Lower lobe of right lung (tissue), 2 donors: ENCODE results near the gene MYO1E. TPM values are rescaled to one million over a fixed set of nuclear protein-coding genes. Genes with fewer than 3 reads are reported as not detected.

ENCODE experiments used
- ATAC-seq, 2 donors: fragments of 200-7000 bp; cut with Tn5 transposase; one replicate each; pipeline ENCODE4 v1.9.1; 2020 to 2022; ENCODE audit warnings: mild to moderate bottlenecking in 2 of 2, moderate library complexity in 2 of 2
- DNase-seq: peaks from one replicate; pipeline ENCODE4 v3.0.0-alpha.2; 2020
- H3K27ac ChIP-seq: fragments of 200-600 bp; one replicate; pipeline ENCODE4 v1.8.0; 2022
- H3K27me3 ChIP-seq: fragments of 200-600 bp; one replicate; pipeline ENCODE4 v1.8.0; 2022; ENCODE audit warnings: low read depth
- H3K36me3 ChIP-seq: fragments of 200-600 bp; one replicate; pipeline ENCODE4 v1.8.0; 2022; ENCODE audit warnings: mild to moderate bottlenecking
- H3K4me1 ChIP-seq: fragments of 200-600 bp; one replicate; pipeline ENCODE4 v1.8.0; 2022
- H3K4me3 ChIP-seq: fragments of 200-600 bp; one replicate; pipeline ENCODE4 v1.8.0; 2022; ENCODE audit warnings: mild to moderate bottlenecking
- H3K9me3 ChIP-seq: fragments of 200-600 bp; one replicate; pipeline ENCODE4 v1.8.0; 2022
- CTCF ChIP-seq: fragments of 200-600 bp; IDR thresholded peaks from one replicate; pipeline ENCODE4 v1.8.0; 2022; ENCODE audit warnings: antibody characterized with exemption, mild to moderate bottlenecking
- intact Hi-C: fragments of 100-400 bp; cut with DNase I; formaldehyde crosslinking; loops from one replicate; pipeline ENCODE4 v1.11.0; 2022
- total RNA-seq: library from RNA; stranded (reverse); fragmentation: NEBNext Ultra II Directional; extraction: Animal tissue kit (Norgen Biotek cat#: 25700); gene quantifications from one replicate; pipeline ENCODE4 v1.2.1, GENCODE V29; 2021
- donor health status: DM: no; HTN: yes; CAD: no; lungs with severe emphysema.

Gene MYO1E
- total RNA-seq, 1 donor from 2014 or later, result 59.4 TPM

GRCh38 chr15:59329570-59330350 lies 42.9 kb downstream of the MYO1E start:
- DNase-seq, result no peak

GRCh38 chr15:59329091-59329490 lies 43.6 kb downstream of the MYO1E start:
- Histone ChIP-seq H3K4me1 (peaks cover 28% of the 10 kb centered on the region), H3K9me3 (no peaks in the 10 kb centered on the region), H3K4me3 (no peak overlapping the region), H3K36me3 (no peaks in the 10 kb centered on the region), H3K27ac (no peak overlapping the region), H3K27me3 (no peaks in the 10 kb centered on the region)
- intact Hi-C loops, result no loop called here
- DNase-seq (no peak), ATAC-seq (peak in 1 of 2 donors; percentile 6)
- TF ChIP-seq CTCF, result no peak

More at GRCh38 chr15:59329570-59330350, 42.9 kb downstream of the MYO1E start:
- no peaks in the 10 kb centered on the region for H3K27me3 ChIP-seq
- H3K4me3 ChIP-seq, result no peak overlapping the region
- H3K4me1 ChIP-seq, result peaks cover 28% of the 10 kb centered on the region
- no peaks in the 10 kb centered on the region for H3K9me3 ChIP-seq
- peak; percentile 69 to 78 for ATAC-seq
- H3K36me3 ChIP-seq, result no peaks in the 10 kb centered on the region
- intact Hi-C loops, result no loop called here
- no peak for TF ChIP-seq CTCF
- no peak overlapping the region for H3K27ac ChIP-seq

GRCh38 chr15:59327942-59328341 lies 44.7 kb downstream of the MYO1E start:
- Histone ChIP-seq H3K36me3 (no peaks in the 10 kb centered on the region), H3K4me3 (no peak overlapping the region), H3K27me3 (no peaks in the 10 kb centered on the region), H3K4me1 (peaks cover 26% of the 10 kb centered on the region), H3K27ac (no peak overlapping the region), H3K9me3 (no peaks in the 10 kb centered on the region)
- intact Hi-C loops, result no loop called here
- ATAC-seq, result peak in 1 of 2 donors; percentile 40
- no peak for TF ChIP-seq CTCF
- DNase-seq, result no peak

DNA sequence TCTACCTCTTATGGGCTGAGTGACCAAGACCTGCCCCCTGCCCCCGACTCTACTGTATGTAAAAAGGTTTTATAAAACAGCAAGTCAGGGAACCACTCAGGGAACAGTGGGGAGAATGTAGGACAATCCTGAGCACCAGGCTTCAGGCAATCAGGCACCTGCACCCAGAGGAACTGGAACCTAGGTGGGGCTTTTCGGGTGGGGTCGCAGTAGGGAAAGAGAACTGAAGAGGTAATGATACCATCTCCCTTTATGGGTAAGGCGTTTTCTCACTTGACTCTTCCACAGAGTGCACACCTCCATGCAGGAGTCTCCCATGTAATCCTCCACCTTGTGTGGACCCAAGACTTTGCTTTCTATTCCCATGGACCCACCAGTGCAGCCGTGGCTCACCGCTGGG lies 45.8 kb downstream of the MYO1E start:
- no peaks in the 10 kb centered on the region for H3K27me3 ChIP-seq
- TF ChIP-seq CTCF, result no peak
- H3K4me1 ChIP-seq, result peaks cover 26% of the 10 kb centered on the region
- H3K9me3 ChIP-seq, result no peaks in the 10 kb centered on the region
- H3K27ac ChIP-seq, result no peak overlapping the region
- no peak overlapping the region for H3K4me3 ChIP-seq
- DNase-seq (no peak), ATAC-seq (no peak)
- intact Hi-C loops, result no loop called here
- H3K36me3 ChIP-seq, result no peaks in the 10 kb centered on the region

GRCh38 chr15:59322056-59322759 lies 50.5 kb downstream of the MYO1E start:
- intact Hi-C loops, result no loop called here
- TF ChIP-seq CTCF, result no peak
- Histone ChIP-seq H3K9me3 (no peaks in the 10 kb centered on the region), H3K36me3 (no peaks in the 10 kb centered on the region), H3K4me3 (no peak overlapping the region), H3K27ac (no peak overlapping the region), H3K27me3 (no peaks in the 10 kb centered on the region), H3K4me1 (peaks cover 9% of the 10 kb centered on the region)
- DNase-seq (no peak), ATAC-seq (peak; percentile 78 to 93)
